ENCODE results near the gene CDH2.

Gene CDH2

DNA sequence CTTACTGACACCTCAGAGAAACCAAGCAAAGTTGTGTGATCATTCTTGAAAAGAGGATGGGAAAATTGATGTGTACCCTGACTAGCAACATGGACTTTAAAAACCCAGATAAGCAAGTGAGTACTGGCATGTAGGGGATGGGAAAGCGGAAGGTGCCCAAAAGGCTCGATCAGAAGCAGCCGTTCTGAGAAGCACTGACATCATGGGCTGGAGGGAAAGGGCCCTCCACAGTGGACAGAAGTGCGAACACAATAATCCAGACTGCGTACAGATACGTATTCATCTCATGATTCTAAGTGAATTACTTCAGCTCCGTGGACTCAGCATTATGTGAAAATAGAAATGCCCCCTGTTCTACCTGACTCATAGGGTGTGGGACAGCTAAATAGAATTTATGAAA lies 42.2 kb downstream of the CDH2 start:
- DNase-seq (ENCODE audit: low read depth, low spot score) = no peak
- H3K27ac ChIP-seq = no peak overlapping the region

DNA sequence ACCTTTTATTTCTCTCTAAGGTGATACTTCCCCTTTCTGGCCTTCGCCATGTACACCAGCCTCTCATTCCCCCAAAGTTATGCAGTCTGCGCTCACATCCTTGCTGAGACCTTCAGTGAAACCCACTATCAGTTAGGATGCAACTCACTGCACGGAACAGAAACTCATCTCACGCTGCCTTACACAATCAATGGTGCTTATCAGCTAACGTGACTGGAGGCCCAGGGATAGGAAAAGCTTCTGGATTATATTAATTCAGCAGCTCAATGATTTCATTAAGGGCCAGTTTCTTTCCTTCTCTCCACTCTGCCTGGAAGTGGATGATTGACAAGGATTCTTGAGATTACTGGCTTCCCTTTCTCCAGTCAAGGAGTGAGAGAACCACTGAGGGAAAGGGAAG lies 44.8 kb downstream of the CDH2 start:
- H3K27ac ChIP-seq = no peak overlapping the region
- no peak for DNase-seq (ENCODE audit: low read depth, low spot score)

DNA sequence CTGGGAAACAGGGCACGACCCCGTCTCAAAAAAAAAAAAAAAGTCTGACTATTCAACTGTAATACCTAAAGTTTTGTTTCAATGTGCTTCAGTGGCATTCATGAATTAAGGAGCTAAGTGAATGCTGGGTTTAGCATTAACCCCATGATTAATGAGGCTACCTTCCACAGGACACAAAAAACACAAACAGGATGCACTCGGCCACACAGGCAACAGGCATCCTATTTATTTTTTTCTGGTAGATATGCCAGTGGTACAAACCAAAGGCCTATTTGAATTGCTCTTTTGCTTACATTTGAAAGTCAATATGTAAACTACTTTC lies 48.3 kb downstream of the CDH2 start:
- no peak for DNase-seq (ENCODE audit: low read depth, low spot score)

GRCh38 chr18:28127763-28128658 lies 48.9 kb downstream of the CDH2 start:
- DNase-seq (ENCODE audit: low read depth, low spot score) = no peak
- no peak overlapping the region for H3K27ac ChIP-seq

More for the DNA sequence above, 48.3 kb downstream of the CDH2 start:
- H3K27ac ChIP-seq = no peak overlapping the region

GRCh38 chr18:28127228-28127627 lies 49.7 kb downstream of the CDH2 start:
- no peak for DNase-seq (ENCODE audit: low read depth, low spot score)
- H3K27ac ChIP-seq = no peak overlapping the region

DNA sequence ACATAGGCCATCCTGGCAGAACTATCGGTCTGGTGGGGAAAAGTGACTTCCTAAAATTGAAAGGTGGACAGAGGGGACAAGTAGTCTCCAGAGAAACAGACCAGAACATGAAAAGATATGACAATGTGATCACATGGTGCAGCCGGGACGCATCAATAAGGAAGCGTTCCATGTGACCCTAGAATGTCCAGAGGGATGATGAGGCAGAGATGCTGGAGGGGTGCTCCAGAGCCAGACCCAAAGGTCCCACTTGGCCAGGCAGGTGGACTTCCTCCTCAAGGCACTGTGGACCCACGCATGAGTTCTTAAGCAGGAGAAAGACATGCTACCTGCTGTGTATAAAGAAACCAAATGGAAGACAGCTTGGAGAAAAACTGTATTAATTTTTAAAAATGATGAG lies 50.2 kb downstream of the CDH2 start:
- H3K27ac ChIP-seq = no peak overlapping the region

GRCh38 chr18:28125051-28125450 lies 51.9 kb downstream of the CDH2 start:
- no peak for DNase-seq (ENCODE audit: low read depth, low spot score)
- H3K27ac ChIP-seq = no peak overlapping the region

More for the DNA sequence above, 50.2 kb downstream of the CDH2 start:
- DNase-seq (ENCODE audit: low read depth, low spot score) = no peak

- H3K27ac ChIP-seq = no peak overlapping the region
- no peak for DNase-seq (ENCODE audit: low read depth, low spot score)
Observed at GRCh38 chr18:28124131-28125029, 52.5 kb downstream of the CDH2 start.

DNA sequence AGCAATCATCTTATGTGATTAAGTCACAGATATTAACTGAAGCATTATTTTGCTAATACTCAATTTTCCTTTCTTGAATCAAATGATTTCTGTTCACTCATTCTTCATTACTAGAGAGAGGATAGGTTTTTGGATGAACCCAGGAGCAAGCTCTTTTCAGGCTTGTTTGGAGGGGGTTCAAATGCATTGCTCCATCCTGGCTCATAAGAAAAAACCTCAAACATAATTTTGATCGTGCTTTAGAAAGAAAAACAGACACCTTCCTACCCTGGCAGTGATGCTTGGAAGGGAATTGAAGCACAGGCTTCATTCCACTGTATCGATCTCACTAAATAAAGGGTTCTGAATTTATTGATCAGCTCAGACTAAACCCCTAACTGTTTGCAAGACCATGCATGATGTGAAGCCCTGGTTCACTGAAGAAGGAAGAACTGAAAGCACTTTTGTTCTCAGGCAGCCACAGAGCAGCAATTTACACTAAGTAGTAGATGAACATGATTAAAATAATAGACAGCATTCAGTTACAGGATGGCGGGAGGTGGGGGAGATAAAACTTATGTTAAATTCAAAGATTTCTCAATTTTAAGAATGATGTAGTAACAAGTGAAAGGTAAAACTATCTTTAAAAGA lies 53.4 kb downstream of the CDH2 start:
- no peak overlapping the region for H3K27ac ChIP-seq

GRCh38 chr18:28120828-28121515 lies 56.0 kb downstream of the CDH2 start:
- no peak for DNase-seq (ENCODE audit: low read depth, low spot score)
- no peak overlapping the region for H3K27ac ChIP-seq

More for the DNA sequence above, 53.4 kb downstream of the CDH2 start:
- no peak for DNase-seq (ENCODE audit: low read depth, low spot score)

DNA sequence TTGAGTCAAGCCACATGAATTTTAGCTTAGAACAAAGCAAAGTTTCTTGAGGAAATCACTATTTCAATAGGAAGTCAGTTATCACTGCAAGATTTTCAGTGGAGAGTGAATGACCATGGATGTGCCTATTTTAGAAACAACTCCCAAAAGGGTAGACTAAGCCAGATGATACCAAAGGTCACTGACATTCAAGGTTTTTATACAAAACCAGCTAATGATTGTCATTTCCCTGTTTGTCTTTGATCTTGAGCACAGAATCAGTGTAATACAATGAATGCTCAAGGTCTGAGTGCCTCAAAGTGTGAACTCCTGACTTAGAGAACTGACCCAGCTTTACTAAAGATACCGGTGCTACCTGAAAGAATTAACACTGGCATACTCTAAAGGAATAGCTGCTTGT lies 60.5 kb downstream of the CDH2 start:
- no peak overlapping the region for H3K27ac ChIP-seq

GRCh38 chr18:28115149-28115550 lies 61.8 kb downstream of the CDH2 start:
- DNase-seq (ENCODE audit: low read depth, low spot score) = no peak
- no peak overlapping the region for H3K27ac ChIP-seq

More for the DNA sequence above, 60.5 kb downstream of the CDH2 start:
- no peak for DNase-seq (ENCODE audit: low read depth, low spot score)

DNA sequence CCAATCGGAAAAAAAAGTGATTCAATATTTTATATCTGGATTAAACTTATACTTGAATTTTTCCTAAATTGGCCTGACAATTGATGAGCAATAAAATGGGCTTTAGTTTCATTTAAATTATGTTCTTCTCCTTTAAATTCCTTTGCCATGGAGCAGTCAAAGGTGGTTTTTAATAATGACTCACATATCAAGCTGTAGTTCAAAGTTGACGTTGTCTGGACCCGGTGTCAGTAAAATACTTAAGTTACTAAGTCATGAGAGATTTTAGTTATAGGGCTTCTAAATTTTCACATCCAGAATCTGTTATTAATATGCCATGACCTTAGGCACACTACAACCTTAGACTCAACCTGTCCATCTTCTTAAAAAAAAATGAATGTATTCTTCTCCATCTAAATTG lies 62.5 kb downstream of the CDH2 start:
- DNase-seq (ENCODE audit: low read depth, low spot score) = no peak
- H3K27ac ChIP-seq = no peak overlapping the region

DNA sequence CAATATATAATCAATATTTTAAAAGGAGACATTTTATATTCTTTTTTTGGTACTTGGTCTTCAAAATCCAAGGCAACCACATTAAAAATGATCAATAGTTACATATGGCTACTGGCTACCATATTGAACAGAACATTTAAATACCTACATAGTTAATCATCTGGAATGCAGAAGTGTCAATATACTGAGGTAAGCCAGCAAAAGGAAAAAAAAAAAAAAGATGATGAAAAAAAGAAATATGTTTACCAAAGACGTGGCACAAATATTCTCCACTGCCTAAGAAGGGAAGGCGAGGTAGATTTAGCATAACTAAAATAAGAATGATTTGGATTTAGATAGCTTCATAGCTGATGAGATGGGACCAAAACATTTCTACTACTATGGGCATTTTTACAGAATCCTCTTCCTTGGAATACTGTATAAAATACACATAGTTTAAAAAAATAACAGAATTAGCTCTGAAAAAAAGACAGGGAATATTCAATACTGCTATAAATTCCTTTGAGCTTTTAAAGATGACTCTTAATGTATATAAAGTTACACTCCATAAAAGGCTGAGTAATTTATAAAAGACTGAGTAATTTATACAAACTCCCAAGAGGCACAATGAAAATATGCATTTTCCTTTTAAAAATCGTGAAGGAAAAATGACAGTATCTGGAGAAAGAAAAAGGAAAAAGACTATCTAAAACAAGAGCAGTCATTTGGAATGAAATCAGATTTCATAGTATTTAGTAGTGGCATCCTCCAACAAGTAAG lies 63.5 kb downstream of the CDH2 start:
- peak overlapping the region; percentile 37 for H3K27ac ChIP-seq
- DNase-seq (ENCODE audit: low read depth, low spot score) = no peak

DNA sequence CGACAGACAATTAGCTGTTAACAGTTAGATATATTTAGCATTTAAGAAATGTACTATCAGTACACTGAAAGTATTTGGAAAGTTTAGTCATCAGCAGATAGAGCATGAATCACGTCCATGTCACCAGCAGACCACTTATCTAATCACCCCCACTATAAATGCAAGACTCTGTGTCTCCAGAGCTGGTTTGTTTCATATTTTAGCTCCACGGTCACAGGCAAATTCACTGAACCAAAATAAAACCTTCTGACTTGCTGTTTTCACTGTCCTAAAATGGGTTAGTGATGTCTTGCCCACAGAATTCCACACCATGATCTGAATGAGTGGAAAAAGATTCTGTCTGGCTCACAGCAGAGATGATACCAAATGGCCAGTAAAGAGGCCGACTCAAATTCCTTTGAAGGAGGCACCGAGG lies 64.9 kb downstream of the CDH2 start:
- DNase-seq (ENCODE audit: low read depth, low spot score) = no peak

DNA sequence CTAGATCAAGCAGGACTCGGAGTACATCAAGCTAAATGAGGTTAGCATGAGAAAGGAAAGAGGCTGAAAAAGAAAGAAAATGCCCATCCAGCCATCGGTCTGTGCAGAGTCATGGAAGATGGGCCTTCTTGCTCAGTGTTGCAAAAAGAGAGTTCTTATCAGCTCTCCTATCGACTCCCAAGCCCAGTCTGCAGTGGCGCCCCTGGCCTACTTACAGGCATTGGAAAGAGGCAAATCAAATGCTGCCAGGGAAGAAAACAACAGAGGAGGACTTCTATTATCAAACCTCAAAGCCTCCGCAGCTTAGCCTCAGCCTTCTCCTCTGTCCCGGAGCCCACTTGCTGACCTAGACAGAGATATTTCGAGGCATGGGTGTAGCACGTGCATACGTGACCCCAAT lies 66.0 kb downstream of the CDH2 start:
- DNase-seq (ENCODE audit: low read depth, low spot score) = no peak
- no peak overlapping the region for H3K27ac ChIP-seq

More for the DNA sequence above, 64.9 kb downstream of the CDH2 start:
- H3K27ac ChIP-seq = no peak overlapping the region

DNA sequence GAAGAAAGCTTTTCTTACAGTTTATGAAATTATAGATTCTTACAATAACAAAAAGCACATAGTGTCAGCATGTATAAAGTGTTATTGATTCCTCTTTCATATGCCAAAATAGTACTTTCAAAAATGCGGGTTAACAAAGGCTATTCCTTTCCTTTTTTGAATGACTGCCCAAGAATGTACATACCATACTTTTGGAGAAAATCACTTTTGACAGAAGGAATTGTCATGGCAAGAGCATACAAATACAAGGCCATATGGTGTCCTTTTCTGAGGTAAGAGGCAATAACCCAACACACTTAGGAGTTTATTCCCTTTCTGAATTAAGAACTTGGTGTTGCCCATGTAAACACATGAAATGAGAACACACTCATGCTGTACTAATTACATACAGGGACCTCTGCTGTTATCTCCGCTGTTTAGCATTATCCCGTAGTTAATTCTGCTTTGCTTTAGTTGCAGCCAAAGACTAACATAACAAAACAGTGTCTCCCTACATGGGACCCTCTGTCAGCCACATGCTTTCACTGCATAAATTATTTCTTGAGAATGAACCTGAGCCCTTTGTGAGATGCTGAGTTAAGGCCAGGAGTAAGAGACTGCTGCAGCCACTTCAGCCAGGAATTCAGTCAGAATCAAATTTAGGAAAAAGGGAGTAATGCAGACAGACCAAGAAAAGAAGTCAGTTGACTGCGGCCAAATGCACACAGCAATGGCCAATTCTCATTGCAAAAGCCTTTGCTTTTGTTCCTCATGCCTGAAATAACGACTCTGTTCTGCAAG lies 67.0 kb downstream of the CDH2 start:
- DNase-seq (ENCODE audit: low read depth, low spot score) = no peak
- no peak overlapping the region for H3K27ac ChIP-seq

DNA sequence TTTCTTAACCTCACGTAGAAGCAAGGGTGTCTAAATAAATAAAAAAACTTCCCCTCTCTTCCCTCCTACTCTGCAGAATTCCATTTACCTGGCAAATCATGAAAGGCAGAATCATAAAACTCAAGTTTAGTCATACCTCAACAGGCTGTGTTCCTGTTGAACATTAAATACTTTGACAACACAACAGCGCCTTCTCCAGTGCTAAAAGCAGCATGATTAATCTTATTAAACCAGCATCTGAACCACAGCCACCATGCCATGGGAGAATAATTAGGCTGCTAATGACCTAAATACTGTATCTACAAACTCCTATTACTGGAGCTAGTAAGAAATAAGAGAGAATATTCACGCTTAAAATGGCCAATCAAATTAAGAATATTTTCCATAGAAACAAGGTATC lies 68.1 kb downstream of the CDH2 start:
- H3K27ac ChIP-seq = no peak overlapping the region
- no peak for DNase-seq (ENCODE audit: low read depth, low spot score)

DNA sequence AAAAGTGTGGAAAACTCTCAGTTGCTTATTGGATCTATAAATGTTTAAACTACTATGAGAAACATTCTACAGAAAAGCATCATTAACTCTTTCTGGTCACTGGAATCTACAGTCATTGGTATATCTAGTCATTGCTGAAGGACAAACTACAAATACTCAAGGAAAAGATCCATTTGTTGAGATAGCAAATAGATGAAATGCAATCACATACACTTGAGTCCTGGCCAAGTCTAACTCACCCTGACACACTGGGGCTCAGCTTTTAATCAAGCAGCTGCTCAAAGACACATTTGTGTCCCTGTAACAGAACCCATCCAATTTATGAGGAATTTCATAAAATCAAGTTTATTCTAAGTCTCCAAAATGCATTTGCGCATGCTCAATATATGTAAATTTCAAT lies 68.7 kb downstream of the CDH2 start:
- no peak for DNase-seq (ENCODE audit: low read depth, low spot score)
- no peak overlapping the region for H3K27ac ChIP-seq
